PFSK-1 (cell line): ENCODE measurements around the gene METTL8.

Experiments used
- POLR2AphosphoS5 ChIP-seq: IDR thresholded peaks from 2 replicates; pipeline ENCODE4 v1.6.1; 2012; ENCODE audit warnings: low read depth, mild to moderate bottlenecking, control low read depth, low read length, moderate library complexity
- SIN3A ChIP-seq: IDR thresholded peaks from 2 replicates; pipeline ENCODE4 v1.6.1; 2012; ENCODE audit warnings: mild to moderate bottlenecking, low read length, moderate library complexity, borderline replicate concordance; ENCODE audit not compliant: insufficient read depth
- TAF1 ChIP-seq: IDR thresholded peaks from 2 replicates; pipeline ENCODE4 v1.6.1; 2012; ENCODE audit warnings: low read length, control low read depth, borderline replicate concordance; ENCODE audit not compliant: insufficient read depth

DNA sequence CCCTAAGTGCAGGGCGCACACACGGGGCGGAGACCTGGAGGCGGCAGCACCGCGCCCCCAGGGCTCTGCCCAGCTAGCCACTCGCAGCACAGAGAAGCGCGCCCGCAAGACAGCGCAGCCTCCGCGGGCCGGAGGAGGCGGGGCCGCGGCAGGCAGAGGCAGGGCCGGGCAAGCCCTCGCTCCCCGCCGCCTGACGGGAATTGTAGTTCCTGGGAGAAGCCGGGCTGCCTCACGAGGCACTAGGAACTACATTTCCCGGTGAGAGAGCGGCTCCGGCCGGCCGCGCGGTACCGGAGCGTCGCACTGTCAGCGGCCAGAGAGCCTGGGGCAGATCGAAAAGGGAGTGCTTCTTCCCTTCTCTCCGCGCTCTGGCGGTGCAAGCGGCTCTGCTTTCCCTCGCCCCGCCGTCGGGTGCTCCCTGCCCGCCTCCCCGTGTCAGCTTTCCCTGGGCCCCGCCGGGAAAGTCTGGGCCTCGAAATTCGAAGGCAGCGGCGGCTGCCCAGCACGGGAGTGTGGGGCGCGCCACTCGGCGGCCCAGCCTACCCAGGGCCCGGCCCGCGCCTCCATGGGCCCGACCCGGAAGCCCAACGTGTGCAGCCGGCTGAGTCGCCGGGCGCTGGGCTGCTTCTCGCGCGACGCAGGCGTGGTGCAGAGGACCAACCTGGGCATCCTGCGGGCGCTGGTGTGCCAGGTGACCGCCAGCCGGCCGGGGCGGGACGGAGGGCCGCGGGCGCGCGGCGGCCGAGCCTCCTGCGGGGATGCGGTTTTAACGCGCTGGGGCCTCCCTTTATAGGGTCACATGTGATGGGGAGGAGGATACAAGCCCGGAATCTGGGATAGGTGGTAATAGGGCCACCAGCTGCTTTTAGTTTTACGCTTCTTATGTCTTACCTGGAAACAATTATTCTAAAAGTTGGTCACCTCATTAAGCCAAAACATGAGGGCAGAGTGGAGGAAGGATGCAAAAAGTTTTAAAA is 511 bp upstream of the METTL8 start, which contains the start of gene DCAF17:
- TF ChIP-seq SIN3A, result 0 out of 2 replicates have a peak, but pooled peaks have one; percentile 33
- peak; percentile 73 for TF ChIP-seq POLR2AphosphoS5
- TF ChIP-seq TAF1, result peak; percentile 58; the same call in 1 of the 2 replicates
